Erythroblast (primary cell): ENCODE results near the gene VEPH1.

Experiments used
- GATA1 ChIP-seq: IDR thresholded peaks from 2 replicates; pipeline ENCODE4 v1.6.1; 2011; ENCODE audit warnings: low read depth, mild to moderate bottlenecking, control low read depth, low read length, moderate library complexity
- POLR2A ChIP-seq: IDR thresholded peaks from 2 replicates; pipeline ENCODE4 v1.6.1; 2011; ENCODE audit warnings: mild to moderate bottlenecking, low read length

DNA sequence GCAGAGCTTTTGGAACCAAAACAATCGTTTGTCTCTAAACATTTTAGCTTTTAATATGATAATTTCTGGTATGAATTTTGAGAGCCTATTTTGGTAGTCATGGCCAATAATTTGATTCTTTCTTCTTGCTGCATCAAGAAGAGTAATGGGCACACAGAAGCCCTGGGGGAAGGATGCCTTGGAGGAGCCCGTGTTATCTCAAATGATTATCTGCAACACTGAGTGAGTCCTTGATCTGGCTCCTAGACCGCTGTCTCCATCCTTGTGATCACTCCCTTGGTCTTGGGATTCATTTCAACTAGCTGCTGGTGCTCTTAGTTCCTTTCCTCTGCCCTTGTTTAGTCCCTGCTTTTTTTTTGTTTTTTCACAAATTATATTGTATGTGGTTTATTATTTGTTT, 265.3 kb downstream of the VEPH1 start:
- TF ChIP-seq POLR2A, result no peak
- no peak for TF ChIP-seq GATA1
